ENCODE data around the gene BCAS4. TPM values are rescaled to one million over a fixed set of nuclear protein-coding genes. Genes with fewer than 3 reads are reported as not detected.

BCAS4 gene
- total RNA-seq, 1 donor from 2014 or later, result 9.0 TPM

- no peaks in the 10 kb centered on the region for H3K27me3 Mint-ChIP-seq (ENCODE audit: low read depth)
- H3K27ac Mint-ChIP-seq (ENCODE audit: unreplicated experiment), result no peak overlapping the region
- peaks cover 20% of the 10 kb centered on the region for H3K4me1 Mint-ChIP-seq
- no peak for TF ChIP-seq CTCF (conservative IDR thresholded peaks at IDR 0.05)
- no peak overlapping the region for H3K4me3 Mint-ChIP-seq
- H3K36me3 Mint-ChIP-seq (ENCODE audit: low read depth), result peaks cover 7% of the 10 kb centered on the region
- no peak for DNase-seq (ENCODE audit: low read depth, low spot score)
- H3K9me3 Mint-ChIP-seq, result no peaks in the 10 kb centered on the region
These were observed 109.3 kb downstream of the BCAS4 start for GRCh38 chr20:50904067-50904570.

GRCh38 chr20:50909413-50909812 lies 114.6 kb downstream of the BCAS4 start:
- TF ChIP-seq CTCF (conservative IDR thresholded peaks at IDR 0.05), result no peak
- Mint-ChIP-seq H3K9me3 (no peaks in the 10 kb centered on the region), H3K4me3 (no peak overlapping the region), H3K27ac (ENCODE audit: unreplicated experiment) (no peak overlapping the region), H3K4me1 (peaks cover 50% of the 10 kb centered on the region), H3K27me3 (ENCODE audit: low read depth) (no peaks in the 10 kb centered on the region), H3K36me3 (ENCODE audit: low read depth) (peaks cover 3% of the 10 kb centered on the region)
- no peak for DNase-seq (ENCODE audit: low read depth, low spot score)

DNA sequence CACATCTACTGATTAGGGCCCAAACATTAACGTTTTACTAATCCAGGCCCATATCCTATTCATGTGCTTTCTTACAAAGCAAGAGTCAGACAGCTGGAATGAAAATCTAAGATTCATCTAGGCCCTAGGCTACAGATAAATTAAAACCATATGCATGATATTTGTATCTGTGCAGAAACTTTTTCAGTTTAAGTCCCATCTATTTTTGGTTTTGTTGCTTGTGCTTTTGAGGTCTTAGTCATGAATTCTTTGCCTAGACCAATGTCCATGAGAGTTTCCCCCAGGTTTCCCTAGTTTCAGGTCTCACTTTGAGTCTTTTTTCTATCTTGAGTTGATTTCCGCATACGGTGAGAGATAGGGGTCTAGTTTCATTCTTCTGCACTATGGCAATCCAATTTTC lies 116.2 kb downstream of the BCAS4 start:
- Mint-ChIP-seq H3K9me3 (no peaks in the 10 kb centered on the region), H3K36me3 (ENCODE audit: low read depth) (peaks cover 3% of the 10 kb centered on the region), H3K27ac (ENCODE audit: unreplicated experiment) (no peak overlapping the region), H3K27me3 (ENCODE audit: low read depth) (no peaks in the 10 kb centered on the region), H3K4me1 (peaks cover 55% of the 10 kb centered on the region), H3K4me3 (no peak overlapping the region)
- no peak for DNase-seq (ENCODE audit: low read depth, low spot score)
- no peak for TF ChIP-seq CTCF (conservative IDR thresholded peaks at IDR 0.05)

DNA sequence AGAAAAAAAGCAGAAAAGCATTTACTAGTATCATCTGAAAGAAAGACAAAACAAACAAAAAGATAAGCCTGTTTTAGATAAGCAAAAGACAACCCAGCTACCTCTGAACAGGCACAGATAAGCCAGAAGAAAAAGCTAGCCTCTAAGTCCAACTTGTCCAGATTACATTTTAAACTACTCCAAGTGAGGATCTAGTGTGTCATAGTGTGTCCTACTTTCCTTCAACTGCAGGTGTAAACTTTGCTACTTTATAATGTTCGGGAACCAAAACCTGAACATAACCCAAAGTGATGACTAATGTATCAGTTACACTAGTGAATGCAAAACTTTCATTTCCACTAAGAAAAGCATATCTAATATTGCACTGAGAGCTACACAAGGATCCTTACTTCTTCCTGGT lies 116.9 kb downstream of the BCAS4 start:
- Mint-ChIP-seq H3K9me3 (no peaks in the 10 kb centered on the region), H3K27me3 (ENCODE audit: low read depth) (no peaks in the 10 kb centered on the region), H3K27ac (ENCODE audit: unreplicated experiment) (no peak overlapping the region), H3K36me3 (ENCODE audit: low read depth) (peaks cover 3% of the 10 kb centered on the region), H3K4me3 (no peak overlapping the region), H3K4me1 (peaks cover 57% of the 10 kb centered on the region)
- TF ChIP-seq CTCF (conservative IDR thresholded peaks at IDR 0.05), result no peak
- no peak for DNase-seq (ENCODE audit: low read depth, low spot score)

DNA sequence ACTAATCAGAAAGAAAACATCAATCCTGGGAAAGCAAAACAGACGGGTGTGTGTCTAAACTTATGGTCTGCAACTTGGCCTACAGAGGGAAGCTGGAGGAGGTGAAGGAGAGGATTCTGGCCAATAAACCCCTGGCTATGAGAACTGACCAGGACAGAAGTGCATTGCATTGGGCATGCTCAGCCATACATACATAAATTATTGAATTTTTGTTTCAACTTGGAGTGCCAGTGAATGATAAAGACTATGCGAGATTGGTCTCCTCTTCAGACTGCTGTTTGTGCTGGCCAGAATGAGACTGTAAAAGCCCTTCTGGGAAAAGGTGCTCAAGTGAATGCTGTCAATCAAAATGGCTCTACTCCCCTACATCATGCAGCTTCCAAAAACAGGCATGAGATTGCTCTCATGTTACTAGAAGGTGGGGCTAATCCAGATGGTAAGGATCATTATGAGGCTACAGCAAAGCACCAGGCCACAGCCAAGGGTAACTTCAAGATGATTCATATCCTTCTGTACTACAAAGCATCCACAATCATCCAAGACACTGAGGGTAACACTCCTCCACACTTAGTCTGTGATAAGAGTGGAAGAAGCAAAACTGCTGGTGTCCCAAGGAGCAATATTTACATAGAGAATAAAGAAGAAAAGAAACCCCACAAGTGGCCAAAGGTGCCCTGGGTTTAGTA lies 119.0 kb downstream of the BCAS4 start:
- Mint-ChIP-seq H3K4me1 (peaks cover 69% of the 10 kb centered on the region), H3K36me3 (ENCODE audit: low read depth) (peaks cover 3% of the 10 kb centered on the region), H3K4me3 (no peak overlapping the region), H3K9me3 (no peaks in the 10 kb centered on the region), H3K27me3 (ENCODE audit: low read depth) (no peaks in the 10 kb centered on the region), H3K27ac (ENCODE audit: unreplicated experiment) (no peak overlapping the region)
- no peak for DNase-seq (ENCODE audit: low read depth, low spot score)
- no peak for TF ChIP-seq CTCF (conservative IDR thresholded peaks at IDR 0.05)

All from neural crest cell (in vitro differentiated cells).